ENCODE measurements around the gene PTN.

PTN gene

GRCh38 chr7:137343281-137343841 lies at the start of gene PTN:
Gene PTN, minus strand, starts transcription at chr7:137343733. Its CDS starts 88,760 bp downstream, at chr7:137254973.
- Histone ChIP-seq H3K36me3 (ENCODE audit: insufficient read depth) (no peaks in the 10 kb centered on the region), H3K4me2 (no peak within 1 kb of the TSS), H4K20me1 (ENCODE audit: insufficient read depth) (no peaks in the 10 kb centered on the region), H3K27ac (no peak within 1 kb of the TSS), H2AFZ (ENCODE audit: low read depth) (no peak within 1 kb of the TSS), H3K79me2 (ENCODE audit: insufficient read depth, low read depth) (no peaks in the 10 kb centered on the region), H3K4me1 (ENCODE audit: low read depth, poor library complexity, severe bottlenecking) (no peaks in the 10 kb centered on the region), H3K9ac (no peak within 1 kb of the TSS), H3K27me3 (ENCODE audit: insufficient read depth, low read depth) (no peaks in the 10 kb centered on the region), H3K4me3 (IDR thresholded peaks at IDR 0.05; ENCODE audit: insufficient read depth, low read depth, low read length) (no peak within 1 kb of the TSS)
- no peak for TF ChIP-seq CTCF (conservative IDR thresholded peaks at IDR 0.05; ENCODE audit: low read depth, low read length)

- TF ChIP-seq CTCF (conservative IDR thresholded peaks at IDR 0.05; ENCODE audit: low read depth, low read length), result no peak
- H3K9ac ChIP-seq, result no peak overlapping the region
- no peaks in the 10 kb centered on the region for H4K20me1 ChIP-seq (ENCODE audit: insufficient read depth)
- no peaks in the 10 kb centered on the region for H3K79me2 ChIP-seq (ENCODE audit: insufficient read depth, low read depth)
- no peaks in the 10 kb centered on the region for H3K4me1 ChIP-seq (ENCODE audit: low read depth, poor library complexity, severe bottlenecking)
- no peaks in the 10 kb centered on the region for H3K36me3 ChIP-seq (ENCODE audit: insufficient read depth)
- no peak overlapping the region for H2AFZ ChIP-seq (ENCODE audit: low read depth)
- H3K4me3 ChIP-seq (IDR thresholded peaks at IDR 0.05; ENCODE audit: insufficient read depth, low read depth, low read length), result no peak overlapping the region
- no peak overlapping the region for H3K27ac ChIP-seq
- H3K4me2 ChIP-seq, result no peak overlapping the region
- no peaks in the 10 kb centered on the region for H3K27me3 ChIP-seq (ENCODE audit: insufficient read depth, low read depth)
Observed at GRCh38 chr7:137390076-137390475, 46.5 kb upstream of the PTN start.

GRCh38 chr7:137388916-137389315 lies 45.4 kb upstream of the PTN start:
- H3K4me3 ChIP-seq (IDR thresholded peaks at IDR 0.05; ENCODE audit: insufficient read depth, low read depth, low read length), result no peak overlapping the region
- no peak overlapping the region for H3K9ac ChIP-seq
- H3K4me2 ChIP-seq, result no peak overlapping the region
- H3K27ac ChIP-seq, result no peak overlapping the region
- TF ChIP-seq CTCF (conservative IDR thresholded peaks at IDR 0.05; ENCODE audit: low read depth, low read length), result no peak
- no peaks in the 10 kb centered on the region for H4K20me1 ChIP-seq (ENCODE audit: insufficient read depth)
- no peaks in the 10 kb centered on the region for H3K79me2 ChIP-seq (ENCODE audit: insufficient read depth, low read depth)
- no peaks in the 10 kb centered on the region for H3K27me3 ChIP-seq (ENCODE audit: insufficient read depth, low read depth)
- no peaks in the 10 kb centered on the region for H3K36me3 ChIP-seq (ENCODE audit: insufficient read depth)
- no peak overlapping the region for H2AFZ ChIP-seq (ENCODE audit: low read depth)
- H3K4me1 ChIP-seq (ENCODE audit: low read depth, poor library complexity, severe bottlenecking), result no peaks in the 10 kb centered on the region

GRCh38 chr7:137386966-137387365 lies 43.4 kb upstream of the PTN start:
- Histone ChIP-seq H3K4me1 (ENCODE audit: low read depth, poor library complexity, severe bottlenecking) (no peaks in the 10 kb centered on the region), H2AFZ (ENCODE audit: low read depth) (no peak overlapping the region), H3K79me2 (ENCODE audit: insufficient read depth, low read depth) (no peaks in the 10 kb centered on the region), H3K4me2 (no peak overlapping the region), H4K20me1 (ENCODE audit: insufficient read depth) (no peaks in the 10 kb centered on the region), H3K9ac (no peak overlapping the region), H3K27me3 (ENCODE audit: insufficient read depth, low read depth) (no peaks in the 10 kb centered on the region), H3K27ac (no peak overlapping the region), H3K4me3 (IDR thresholded peaks at IDR 0.05; ENCODE audit: insufficient read depth, low read depth, low read length) (no peak overlapping the region), H3K36me3 (ENCODE audit: insufficient read depth) (no peaks in the 10 kb centered on the region)
- TF ChIP-seq CTCF (conservative IDR thresholded peaks at IDR 0.05; ENCODE audit: low read depth, low read length), result no peak

All from KMS-11 (cell line).